Hematopoietic multipotent progenitor cell (in vitro differentiated cells): ENCODE data around the gene OSTN. TPM values are rescaled to one million over a fixed set of nuclear protein-coding genes. Genes with fewer than 3 reads are reported as not detected.

Experiments used
- DNase-seq, 3 donors: peaks; one replicate each; pipeline ENCODE4 v3.0.0-alpha.2; 2011 to 2015; ENCODE audit warnings: low read depth in 2 of 3, low spot score in 2 of 3
- total RNA-seq: library from RNA; depleted of rRNA; stranded (reverse); fragments of >200 nt; gene quantifications from one replicate; pipeline ENCODE4 v1.2.3, GENCODE V29; 2012

OSTN gene
- total RNA-seq, 1 donor, result not detected

DNA sequence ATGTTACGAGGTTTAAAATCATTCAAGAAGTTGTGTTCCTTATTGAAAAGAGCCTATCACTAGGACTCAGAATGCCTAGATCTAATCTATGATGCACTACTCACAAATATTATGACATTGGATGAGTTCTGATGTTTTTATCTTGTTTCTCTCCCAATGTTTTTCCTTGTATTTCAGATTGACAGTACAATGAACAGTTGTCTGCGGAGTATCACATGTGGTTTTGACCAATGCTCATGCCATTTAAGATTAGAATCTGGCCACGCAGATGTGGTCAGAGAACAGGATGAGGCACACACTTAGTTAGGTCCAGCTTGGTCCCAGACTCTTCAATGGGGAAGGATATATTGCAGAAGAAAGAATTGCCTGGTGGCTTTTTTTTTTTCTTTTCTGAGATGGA, 104.6 kb downstream of the OSTN start:
- DNase-seq, result no peak

DNA sequence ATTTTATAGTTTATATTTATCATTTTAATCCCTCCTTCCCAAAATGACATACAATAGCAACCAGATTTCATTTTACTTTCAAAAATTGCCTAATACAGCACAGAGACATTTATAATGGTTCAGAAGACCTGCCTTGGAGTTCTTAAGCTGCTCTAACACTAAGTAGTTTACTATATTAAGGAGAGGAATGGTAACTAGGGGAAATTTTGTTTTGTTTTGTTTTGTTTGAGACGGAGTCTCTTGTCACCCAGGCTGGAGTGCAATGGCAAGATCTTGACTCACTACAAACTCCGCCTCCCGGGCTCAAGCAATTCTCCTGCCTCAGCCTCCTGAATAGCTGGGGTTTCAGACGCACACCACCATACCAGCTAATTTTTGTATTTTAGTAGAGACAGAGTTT, 107.4 kb downstream of the OSTN start:
- no peak for DNase-seq

DNA sequence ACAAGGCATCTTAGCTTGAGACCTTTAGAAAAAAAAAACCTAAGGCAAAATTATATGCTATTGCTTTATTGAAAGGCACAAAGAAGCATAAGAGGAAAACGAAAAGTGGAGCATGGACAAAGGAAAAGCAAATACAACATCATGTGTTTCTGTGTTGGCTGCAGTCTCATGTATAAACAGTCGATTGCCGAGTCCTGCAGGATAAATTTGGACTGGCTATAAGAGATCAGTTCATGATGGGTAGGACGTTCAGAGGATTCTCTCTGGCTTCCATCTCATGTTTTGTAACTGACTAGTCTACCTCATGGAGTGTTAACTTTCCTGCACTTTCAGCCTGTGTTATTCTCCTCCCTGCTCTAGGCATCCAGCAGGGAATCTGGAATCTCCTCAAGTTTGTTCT, 108.3 kb downstream of the OSTN start:
- no peak for DNase-seq

- no peak for DNase-seq
These were observed 114.3 kb downstream of the OSTN start for GRCh38 chr3:191313296-191313695.

DNA sequence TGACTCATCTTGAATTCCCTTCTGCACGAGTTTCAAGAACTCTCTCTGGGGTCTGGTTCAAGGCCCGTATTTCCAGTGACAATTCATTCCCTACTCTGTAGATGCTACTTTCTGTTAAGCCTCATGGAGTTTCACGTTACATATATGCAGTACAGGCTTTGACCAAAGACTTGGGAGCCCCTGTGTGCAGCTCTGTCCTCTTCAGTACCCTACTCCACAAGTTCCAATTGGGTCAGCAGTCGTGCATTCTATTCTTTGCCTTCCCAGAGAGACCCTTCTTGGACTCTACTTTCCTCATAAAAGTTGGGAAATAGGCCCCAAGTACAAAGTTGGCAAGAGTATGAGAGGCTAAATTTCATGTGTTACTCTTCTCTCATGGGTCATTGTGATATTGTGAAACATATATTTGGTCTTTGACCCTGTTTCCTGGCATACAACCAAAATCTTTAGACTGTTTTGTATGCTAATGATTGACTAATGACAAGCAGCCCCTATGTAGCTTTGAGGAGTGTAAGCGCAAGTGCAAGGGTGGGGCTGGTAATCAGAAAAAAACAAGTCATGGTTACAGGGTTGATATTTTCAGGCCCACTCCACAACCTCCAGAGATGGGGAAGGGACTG, 115.2 kb downstream of the OSTN start:
- DNase-seq, result no peak

Other genes starting within 250 kb of the OSTN start
- 2.7 TPM for gene CCDC50, start 130.2 kb downstream of the OSTN start, total RNA-seq
- under 0.01 TPM for gene UTS2B, start 131.3 kb downstream of the OSTN start, total RNA-seq